ENCODE results near the gene CDHR5.

DNA sequence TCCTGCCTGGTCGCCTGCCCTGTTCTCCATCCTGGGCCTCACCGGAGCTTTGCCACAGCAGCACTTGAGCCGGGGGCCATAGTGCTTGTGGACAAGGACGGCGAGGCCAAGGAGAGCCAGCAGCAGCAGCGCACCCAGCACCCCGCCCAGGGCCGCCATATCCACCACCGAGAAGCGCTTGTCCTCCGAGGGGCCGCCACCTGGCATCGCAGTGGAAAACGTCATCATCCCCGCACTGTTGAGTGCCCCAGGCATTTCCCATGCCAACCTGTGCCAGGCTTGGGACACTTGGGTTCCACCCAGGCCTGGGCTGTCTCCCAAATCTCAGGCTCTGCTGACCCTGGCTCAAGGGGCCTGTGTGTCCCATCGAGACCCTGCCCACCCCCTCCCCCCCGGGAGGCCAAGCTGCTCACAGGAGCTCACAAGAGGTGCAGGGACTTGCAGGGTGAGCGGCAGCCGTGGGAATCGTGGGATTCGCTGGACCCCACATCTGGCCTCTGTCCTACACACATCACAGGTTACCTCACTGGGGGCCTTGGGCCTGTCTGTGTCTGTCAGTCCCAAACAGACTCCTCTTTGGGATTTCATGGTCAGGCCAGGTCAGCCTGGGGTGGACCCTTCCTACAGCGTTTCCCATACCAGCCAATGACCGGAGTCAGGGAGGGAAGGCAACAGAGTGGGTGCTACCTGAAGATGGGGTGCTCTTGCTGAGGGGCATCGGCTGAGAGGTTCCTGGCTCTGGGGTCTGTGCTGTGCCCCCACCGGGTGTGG, 6.7 kb downstream of the CDHR5 start:
- TF ChIP-seq, protein P1, sequence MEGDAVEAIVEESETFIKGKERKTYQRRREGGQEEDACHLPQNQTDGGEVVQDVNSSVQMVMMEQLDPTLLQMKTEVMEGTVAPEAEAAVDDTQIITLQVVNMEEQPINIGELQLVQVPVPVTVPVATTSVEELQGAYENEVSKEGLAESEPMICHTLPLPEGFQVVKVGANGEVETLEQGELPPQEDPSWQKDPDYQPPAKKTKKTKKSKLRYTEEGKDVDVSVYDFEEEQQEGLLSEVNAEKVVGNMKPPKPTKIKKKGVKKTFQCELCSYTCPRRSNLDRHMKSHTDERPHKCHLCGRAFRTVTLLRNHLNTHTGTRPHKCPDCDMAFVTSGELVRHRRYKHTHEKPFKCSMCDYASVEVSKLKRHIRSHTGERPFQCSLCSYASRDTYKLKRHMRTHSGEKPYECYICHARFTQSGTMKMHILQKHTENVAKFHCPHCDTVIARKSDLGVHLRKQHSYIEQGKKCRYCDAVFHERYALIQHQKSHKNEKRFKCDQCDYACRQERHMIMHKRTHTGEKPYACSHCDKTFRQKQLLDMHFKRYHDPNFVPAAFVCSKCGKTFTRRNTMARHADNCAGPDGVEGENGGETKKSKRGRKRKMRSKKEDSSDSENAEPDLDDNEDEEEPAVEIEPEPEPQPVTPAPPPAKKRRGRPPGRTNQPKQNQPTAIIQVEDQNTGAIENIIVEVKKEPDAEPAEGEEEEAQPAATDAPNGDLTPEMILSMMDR (IDR thresholded peaks at IDR 0.05; ENCODE audit: poor library complexity), result no peak
- no peak for TF ChIP-seq EZH2phosphoT487 (IDR thresholded peaks at IDR 0.05; ENCODE audit: low read depth, severe bottlenecking, unreplicated experiment)
